SU-DHL-6 (cell line): ENCODE data around the gene SORCS2.

Experiments used
- H2AFZ ChIP-seq: fragments of 200-600 bp; sonication (generic); 2 replicates; pipeline ENCODE4 v1.6.1; 2014; ENCODE audit warnings: low read depth, mild to moderate bottlenecking, moderate library complexity, mixed read lengths, antibody characterized with exemption, low read length; ENCODE audit not compliant: severe bottlenecking
- H3F3A ChIP-seq: fragments of 200-600 bp; shearing (Covaris generic); 2 replicates; pipeline ENCODE4 v1.6.0; 2016; ENCODE audit warnings: antibody characterized with exemption, mild to moderate bottlenecking; ENCODE audit not compliant: insufficient read depth
- H3K27ac ChIP-seq: fragments of 200-600 bp; sonication (generic); 2 replicates; pipeline ENCODE4 v1.5.1; 2016; ENCODE audit warnings: low read depth, mild to moderate bottlenecking, low read length, moderate library complexity, mixed read lengths
- H3K27me3 ChIP-seq: fragments of 200-600 bp; sonication (generic), shearing (Covaris generic); 2 replicates; pipeline ENCODE4 v1.6.0; 2014; ENCODE audit warnings: mild to moderate bottlenecking, low read length
- H3K36me3 ChIP-seq: fragments of 200-600 bp; sonication (generic); 2 replicates; pipeline ENCODE4 v1.6.1; 2014; ENCODE audit warnings: mild to moderate bottlenecking, low read length, mixed read lengths
- H3K4me2 ChIP-seq: fragments of 300-600, 200-600 bp; shearing (Covaris generic), sonication (generic); 2 replicates; pipeline ENCODE4 v1.6.0; 2014; ENCODE audit warnings: low read length, low read depth, mild to moderate bottlenecking; ENCODE audit not compliant: poor library complexity, severe bottlenecking
- H3K4me3 ChIP-seq: fragments of 200-600 bp; sonication (generic); 2 replicates; pipeline ENCODE4 v1.5.1; 2014; ENCODE audit warnings: antibody characterized with exemption, low read length, mild to moderate bottlenecking, mixed read lengths; ENCODE audit not compliant: insufficient read depth, poor library complexity, severe bottlenecking
- H3K79me2 ChIP-seq: fragments of 200-600 bp; sonication (generic); 2 replicates; pipeline ENCODE4 v1.6.1; 2014; ENCODE audit warnings: mild to moderate bottlenecking, low read length, moderate library complexity; ENCODE audit not compliant: insufficient read depth
- H3K9ac ChIP-seq: fragments of 200-600 bp; sonication (generic); 2 replicates; pipeline ENCODE4 v1.7.0; 2014; ENCODE audit warnings: mild to moderate bottlenecking, low read length
- H3K9me2 ChIP-seq: fragments of 200-600 bp; sonication (generic); replicated peaks from 2 replicates; pipeline ENCODE4 v1.6.1; 2014; ENCODE audit warnings: low read length; ENCODE audit not compliant: insufficient read depth
- H3K9me3 ChIP-seq: fragments of 200-600 bp; sonication (generic); 2 replicates; pipeline ENCODE4 v1.6.1; 2014; ENCODE audit warnings: low read length, mixed read lengths; ENCODE audit not compliant: insufficient read depth
- H4K20me1 ChIP-seq: fragments of 200-600 bp; sonication (generic); 2 replicates; pipeline ENCODE4 v1.6.1; 2014; ENCODE audit warnings: low read depth, mild to moderate bottlenecking, antibody characterized with exemption, low read length, moderate library complexity, mixed read lengths
- CTCF ChIP-seq: fragments of 200-600 bp; sonication (generic); IDR thresholded peaks from one replicate; pipeline ENCODE4 v1.5.1; 2017; ENCODE audit warnings: antibody characterized with exemption, mild to moderate bottlenecking, low read length, moderate library complexity; ENCODE audit not compliant: insufficient read depth, poor library complexity, severe bottlenecking
- EZH2phosphoT487 ChIP-seq: fragments of 200-600 bp; sonication (generic), shearing (Covaris generic); conservative IDR thresholded peaks from 2 replicates; pipeline ENCODE4 v1.6.1; 2018; ENCODE audit warnings: mild to moderate bottlenecking, antibody characterized with exemption, low read length, moderate library complexity, mixed read lengths

Gene SORCS2

GRCh38 chr4:7750972-7751371 lies 558.6 kb downstream of the SORCS2 start:
- no peaks in the 10 kb centered on the region for H3K27me3 ChIP-seq
- no peak overlapping the region for H3K4me2 ChIP-seq
- no peak overlapping the region for H3K9ac ChIP-seq
- H3K9me3 ChIP-seq: no peaks in the 10 kb centered on the region
- H3K4me3 ChIP-seq: no peak overlapping the region
- no peak overlapping the region for H2AFZ ChIP-seq
- H3K9me2 ChIP-seq: no peaks in the 10 kb centered on the region
- no peak overlapping the region for H3K27ac ChIP-seq
- TF ChIP-seq CTCF (no peak), EZH2phosphoT487 (no peak)
- H4K20me1 ChIP-seq: no peaks in the 10 kb centered on the region
- no peaks in the 10 kb centered on the region for H3K79me2 ChIP-seq
- H3K36me3 ChIP-seq: no peaks in the 10 kb centered on the region
- H3F3A ChIP-seq: no peaks in the 10 kb centered on the region

GRCh38 chr4:7752649-7753048 lies 560.3 kb downstream of the SORCS2 start:
- Histone ChIP-seq H4K20me1 (no peaks in the 10 kb centered on the region), H3K9me3 (no peaks in the 10 kb centered on the region), H3K9ac (no peak overlapping the region), H3K4me3 (no peak overlapping the region), H3K27ac (no peak overlapping the region), H3K27me3 (no peaks in the 10 kb centered on the region), H3K4me2 (no peak overlapping the region), H3K79me2 (no peaks in the 10 kb centered on the region), H3F3A (no peaks in the 10 kb centered on the region), H3K36me3 (no peaks in the 10 kb centered on the region), H3K9me2 (no peaks in the 10 kb centered on the region), H2AFZ (no peak overlapping the region)
- TF ChIP-seq EZH2phosphoT487 (no peak), CTCF (no peak)

- H2AFZ ChIP-seq: no peak overlapping the region
- H3K27ac ChIP-seq: no peak overlapping the region
- H3K36me3 ChIP-seq: no peaks in the 10 kb centered on the region
- H3K9me2 ChIP-seq: no peaks in the 10 kb centered on the region
- no peaks in the 10 kb centered on the region for H3K27me3 ChIP-seq
- TF ChIP-seq EZH2phosphoT487 (no peak), CTCF (no peak)
- H3K9me3 ChIP-seq: no peaks in the 10 kb centered on the region
- no peak overlapping the region for H3K4me2 ChIP-seq
- H3F3A ChIP-seq: no peaks in the 10 kb centered on the region
- no peak overlapping the region for H3K9ac ChIP-seq
- H4K20me1 ChIP-seq: no peaks in the 10 kb centered on the region
- H3K79me2 ChIP-seq: no peaks in the 10 kb centered on the region
- no peak overlapping the region for H3K4me3 ChIP-seq
Observed at GRCh38 chr4:7753271-7753670, 560.9 kb downstream of the SORCS2 start.
